GM19035 (cell line): Measurements from ENCODE around the gene SLC6A16.
"Not testable (repeated sequence)": the region's sequence is repeated elsewhere in the genome, so short reads cannot be mapped to it uniquely, and the experiment has no call there.

Experiments
- ATAC-seq: cut with Tn5 transposase; IDR thresholded peaks from one replicate; pipeline ENCODE4 v1.9.1; 2021; ENCODE audit not compliant: unreplicated experiment

SLC6A16 gene

DNA sequence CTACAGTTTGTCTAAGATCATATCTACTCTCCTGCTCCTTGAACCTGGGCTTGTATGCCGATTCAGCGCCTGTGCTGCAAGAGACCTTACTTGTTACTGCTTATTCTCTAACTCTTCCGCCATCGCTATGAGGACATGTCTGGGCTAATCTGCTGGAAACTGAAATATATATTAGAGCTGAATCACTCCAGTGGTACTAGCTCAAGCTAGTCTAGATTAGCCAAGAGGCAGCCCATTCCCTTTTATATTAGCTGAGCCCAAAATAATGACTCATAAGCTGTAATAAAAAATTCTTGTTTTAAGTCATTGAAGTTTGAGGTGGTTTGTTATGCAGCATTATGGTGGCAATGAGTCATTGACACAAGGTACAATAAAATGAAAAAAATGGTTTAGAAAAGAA is 52.8 kb downstream of the SLC6A16 start:
- no peak for ATAC-seq

DNA sequence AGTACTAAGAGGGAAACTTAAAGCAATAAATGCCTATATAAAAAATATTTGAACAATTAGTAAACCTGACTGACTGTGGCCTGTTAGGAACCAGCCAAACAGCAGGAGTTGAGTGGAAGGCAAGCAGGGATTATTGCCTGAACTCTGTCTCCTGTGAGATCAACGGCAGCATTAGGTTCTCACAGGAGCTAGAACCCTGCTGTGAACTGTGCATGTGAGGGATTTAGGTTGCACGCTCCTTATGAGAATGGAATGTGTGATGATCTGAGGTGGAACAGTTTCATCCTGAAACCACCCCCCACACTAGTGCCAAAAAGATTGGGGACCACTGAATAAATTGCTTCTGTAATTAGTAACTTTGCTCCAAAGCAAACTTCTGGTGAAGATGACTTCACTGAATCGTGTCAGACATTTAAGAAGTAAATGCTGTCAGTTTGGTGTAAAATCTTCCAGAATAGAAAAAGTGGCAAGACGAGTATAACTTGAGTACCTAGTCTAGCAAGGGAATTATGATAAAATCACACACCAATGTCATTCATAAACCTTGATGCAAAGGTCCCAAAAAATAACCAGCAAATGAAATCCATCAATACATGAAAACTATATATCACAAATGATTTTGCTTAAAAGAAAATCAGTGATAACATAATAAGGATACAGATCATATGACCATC is 53.8 kb downstream of the SLC6A16 start:
- ATAC-seq = no peak

DNA sequence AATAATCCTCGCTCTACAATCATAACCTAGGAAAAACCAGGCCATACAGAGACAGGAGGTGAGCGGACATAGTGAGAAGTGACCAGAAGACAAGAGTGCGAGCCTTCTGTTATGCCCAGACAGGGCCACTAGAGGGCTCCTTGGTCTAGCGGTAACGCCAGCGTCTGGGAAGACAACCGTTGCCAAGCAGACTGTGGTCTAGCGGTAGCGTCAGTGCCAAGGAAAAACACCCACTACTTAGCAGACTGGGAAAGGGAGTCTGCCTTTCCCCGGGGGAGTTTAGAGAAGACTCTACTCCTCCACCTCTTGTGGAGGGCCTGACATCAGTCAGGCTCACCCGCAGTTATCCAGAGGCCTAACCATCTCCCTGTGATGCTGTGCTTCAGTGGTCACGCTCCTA is 58.6 kb downstream of the SLC6A16 start:
- ATAC-seq = not testable (repeated sequence)

DNA sequence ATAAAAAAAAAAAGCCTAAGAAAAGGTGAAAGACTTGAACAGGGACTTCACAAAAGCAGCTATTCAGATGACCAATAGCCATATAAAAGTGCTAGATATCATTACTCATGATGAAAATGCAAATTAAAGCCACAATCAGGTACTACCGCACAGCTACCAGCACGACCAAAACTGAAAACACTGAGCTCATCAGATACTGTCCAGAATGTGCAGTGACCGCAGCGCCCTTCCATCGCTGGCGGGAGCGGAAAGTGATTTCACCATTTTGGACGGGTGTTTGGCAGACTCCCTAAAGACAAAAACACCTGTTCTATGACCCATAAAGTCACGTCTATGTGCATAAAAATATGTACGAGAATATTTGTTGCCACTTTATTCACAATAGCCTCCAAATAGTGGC is 60.7 kb downstream of the SLC6A16 start:
- ATAC-seq = no peak

DNA sequence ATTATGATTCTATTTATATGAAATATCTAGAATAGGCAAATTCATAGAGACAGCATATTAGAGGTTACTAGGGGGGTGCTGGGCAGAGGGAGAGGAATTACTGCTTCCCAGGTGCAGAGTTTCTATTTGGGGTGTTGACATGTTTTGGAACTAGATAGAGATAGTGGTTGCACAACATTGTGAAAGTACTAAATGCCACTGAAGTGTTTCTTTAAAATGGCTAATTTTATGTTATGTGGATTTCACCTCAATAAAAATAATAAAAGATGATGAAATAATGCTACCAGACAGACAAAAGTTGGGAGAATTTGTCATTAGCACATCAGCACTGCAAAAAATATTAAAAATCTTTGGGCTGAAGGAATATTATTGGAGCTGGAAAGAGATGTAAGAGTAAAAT is 63.4 kb downstream of the SLC6A16 start:
- no peak for ATAC-seq

DNA sequence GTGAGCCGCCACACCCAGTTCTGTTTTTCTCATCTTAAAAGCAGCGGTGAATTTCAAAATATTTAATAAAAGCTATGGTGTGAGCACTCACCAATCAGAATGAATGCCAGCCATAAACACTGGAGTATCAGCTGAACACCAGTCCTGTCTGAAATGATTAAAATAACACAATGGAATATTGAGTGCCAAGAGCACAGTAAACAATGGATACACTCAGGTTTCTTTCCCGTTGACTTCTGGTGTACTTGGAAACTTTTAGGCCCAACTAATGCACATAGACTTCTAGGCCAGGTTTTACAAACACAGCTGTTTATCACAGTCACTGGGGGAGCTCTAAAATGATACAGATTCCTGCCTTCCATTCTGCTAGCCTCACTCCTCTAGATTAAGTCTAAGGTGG is 68.3 kb downstream of the SLC6A16 start:
- ATAC-seq = no peak

DNA sequence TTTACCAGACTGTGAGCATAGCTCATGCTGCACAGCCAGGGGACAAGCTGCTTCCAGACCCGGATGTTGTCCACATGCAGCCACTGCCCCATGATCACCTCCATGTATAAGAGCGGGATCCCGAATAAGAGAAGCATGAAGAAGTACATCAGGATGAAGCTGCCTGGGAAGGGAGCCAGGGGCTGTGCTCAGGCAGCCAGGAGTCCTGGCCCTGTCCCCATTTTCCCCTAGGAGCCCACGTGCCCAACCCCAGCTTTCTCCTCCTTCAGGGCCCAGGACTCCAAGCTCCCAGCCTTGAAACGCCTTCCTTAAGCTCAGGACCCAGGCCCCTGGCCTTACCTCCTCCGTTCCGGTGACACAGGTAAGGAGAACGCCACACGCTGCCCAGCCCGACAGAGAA is 69.3 kb downstream of the SLC6A16 start:
- no peak for ATAC-seq

DNA sequence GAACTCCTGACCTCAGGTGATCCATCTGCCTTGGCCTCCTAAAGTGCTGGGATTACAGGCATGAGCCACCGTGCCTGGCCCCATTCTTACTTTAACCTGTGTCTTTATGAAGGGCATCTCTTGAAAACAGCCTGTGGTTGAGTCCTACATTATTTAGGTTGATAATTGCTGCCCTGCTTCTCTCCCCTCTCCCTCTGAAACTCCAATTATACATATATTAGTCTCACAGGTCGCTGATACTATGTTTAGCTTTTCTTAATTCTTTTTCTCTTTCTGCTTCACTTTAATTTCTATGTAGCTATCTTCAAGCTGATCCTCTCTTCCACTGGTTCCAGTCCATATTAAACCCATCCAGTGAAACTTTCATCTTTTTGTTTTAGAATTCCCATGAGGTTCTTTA is 75.1 kb downstream of the SLC6A16 start:
- ATAC-seq = no peak

DNA sequence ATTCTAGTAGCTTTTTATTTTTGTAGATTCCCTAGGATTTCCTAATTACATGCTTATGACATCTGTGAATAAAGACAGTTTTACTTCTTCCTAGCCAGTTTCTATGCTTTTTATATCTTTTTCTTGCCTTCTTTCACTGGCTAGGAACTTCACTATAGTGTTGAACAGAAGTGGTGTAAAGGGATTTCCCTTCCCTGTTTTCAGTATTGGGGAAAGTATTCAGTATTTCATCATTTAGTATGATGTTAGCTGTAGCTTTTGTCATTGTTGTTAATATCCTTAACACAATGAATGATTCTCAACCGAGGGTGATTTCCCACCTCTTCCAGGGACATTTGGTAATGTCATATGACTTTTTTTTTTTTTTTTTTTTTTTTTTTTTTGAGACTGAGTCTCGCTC is 77.3 kb downstream of the SLC6A16 start:
- no peak for ATAC-seq

DNA sequence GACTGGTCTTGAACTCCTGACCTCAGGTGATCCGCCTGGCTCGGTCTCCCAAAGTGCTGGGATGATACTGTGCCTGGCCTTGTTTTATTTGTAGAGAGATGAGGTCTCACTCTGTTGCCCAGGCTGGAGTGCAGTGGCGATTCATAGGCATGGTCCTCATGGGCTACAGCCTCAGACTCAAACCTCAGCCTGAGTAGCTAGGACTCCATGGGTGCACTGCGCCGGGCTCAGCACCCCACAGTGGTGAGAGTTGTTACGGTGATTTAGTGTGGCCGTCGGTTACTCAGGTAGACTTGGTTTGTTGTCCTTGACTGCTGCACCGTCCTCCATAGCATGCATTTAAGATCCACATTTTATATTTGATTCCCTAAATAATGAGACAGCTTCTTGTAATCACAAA is 80.7 kb downstream of the SLC6A16 start:
- ATAC-seq = no peak

DNA sequence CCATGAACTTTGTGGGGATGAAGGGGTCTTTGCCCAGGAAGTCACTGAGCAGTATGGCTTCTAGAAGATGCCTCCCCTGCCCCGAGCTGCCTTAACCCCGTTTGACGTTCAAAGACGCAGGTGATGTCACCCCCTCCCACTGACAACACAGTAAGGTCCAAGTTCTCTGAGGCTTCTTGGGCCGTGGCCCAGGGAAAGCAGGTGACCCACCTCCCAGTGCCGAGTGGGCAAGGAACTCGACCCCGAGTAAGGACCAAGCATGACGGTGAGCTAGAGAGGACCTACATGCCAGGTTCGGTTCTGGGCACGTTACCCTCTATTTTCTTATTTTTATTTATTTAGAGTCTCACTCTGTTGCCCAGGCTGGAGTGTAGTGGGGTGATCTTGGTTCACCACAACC is 81.3 kb downstream of the SLC6A16 start:
- no peak for ATAC-seq

DNA sequence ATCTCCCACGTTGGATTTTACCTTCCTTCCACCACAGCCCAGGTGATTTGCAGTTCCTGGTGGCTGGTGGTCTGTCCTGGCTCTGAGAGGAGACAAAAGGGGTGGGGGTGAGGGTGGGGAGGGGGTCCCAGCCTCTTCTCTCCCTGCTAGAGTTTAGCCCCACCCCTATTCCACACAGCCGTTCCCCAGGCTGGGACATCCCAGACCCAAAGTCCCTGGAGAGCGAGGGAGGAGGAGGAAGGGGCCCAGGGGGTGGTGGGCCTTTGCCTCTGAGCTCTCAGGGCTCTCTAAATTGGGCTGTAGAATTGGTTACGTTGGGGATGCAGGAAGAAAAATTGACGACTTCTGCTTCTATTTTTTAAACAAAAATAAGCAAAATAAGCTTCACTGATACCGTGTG is 81.9 kb downstream of the SLC6A16 start:
- no peak for ATAC-seq

DNA sequence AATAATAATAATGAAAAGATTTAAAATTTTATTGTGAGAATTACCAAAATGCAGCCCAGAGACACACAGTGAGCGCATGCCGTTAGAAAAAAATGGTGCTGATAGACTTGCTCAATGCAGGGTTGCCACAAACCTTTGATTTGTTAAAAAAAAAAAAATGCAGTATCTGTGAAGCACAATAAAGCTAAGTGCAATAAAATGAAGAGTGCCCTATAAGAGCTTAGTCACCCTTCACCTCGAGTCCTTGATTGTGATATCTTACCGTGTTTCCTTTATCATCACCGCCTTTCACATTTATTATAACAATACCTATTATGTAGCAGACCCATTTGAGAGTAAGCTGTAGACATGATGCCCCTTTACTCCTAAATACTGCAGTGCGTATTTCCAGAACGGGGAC is 83.2 kb downstream of the SLC6A16 start:
- ATAC-seq = no peak
